Inflammatory macrophage treated with lipopolysaccharide for 1 hour (primary cell): ENCODE measurements around the gene ODAD4.
"Not testable (repeated sequence)": the region's sequence is repeated elsewhere in the genome, so short reads cannot be mapped to it uniquely, and the experiment has no call there.

Experiments used
- DNase-seq, 2 donors: peaks; one replicate each; pipeline ENCODE4 v3.0.0-alpha.2; 2020 to 2022

Gene ODAD4

GRCh38 chr17:42005166-42005565 is 74.7 kb downstream of the ODAD4 start:
- no peak for DNase-seq

- DNase-seq: no peak
Measured at GRCh38 chr17:42009170-42009569, 78.8 kb downstream of the ODAD4 start.

GRCh38 chr17:42010266-42010680 is 79.9 kb downstream of the ODAD4 start:
- peak; percentile 52 to 53 for DNase-seq

GRCh38 chr17:42010898-42011516 is 80.6 kb downstream of the ODAD4 start:
- DNase-seq: peak in 1 of 2 donors; percentile 74

- not testable (repeated sequence) for DNase-seq
Measured at GRCh38 chr17:42012363-42012762, 81.9 kb downstream of the ODAD4 start.

- DNase-seq: not testable (repeated sequence)
Measured at GRCh38 chr17:42013740-42014139, 83.3 kb downstream of the ODAD4 start.
